HL-60 (cell line): ENCODE data around the gene TRA2B.
A peak's percentile ranks its signal among the peaks of the same experiment; 100 is the strongest.

ENCODE experiments used
- CTCF ChIP-seq: IDR thresholded peaks from one replicate; pipeline ENCODE4 v1.5.1; 2011; ENCODE audit warnings: low read length, control low read depth, inconsistent platforms; ENCODE audit not compliant: insufficient read depth
- POLR2AphosphoS5 ChIP-seq: IDR thresholded peaks from 2 replicates; pipeline ENCODE4 v1.6.1; 2012; ENCODE audit warnings: low read depth
- REST ChIP-seq: IDR thresholded peaks from 2 replicates; pipeline ENCODE4 v1.6.1; 2012; ENCODE audit warnings: low read depth; ENCODE audit not compliant: insufficient replicate concordance
- SPI1 ChIP-seq: IDR thresholded peaks from 2 replicates; pipeline ENCODE4 v1.6.1; 2012; ENCODE audit warnings: low read depth, mild to moderate bottlenecking, borderline replicate concordance

GRCh38 chr3:185925353-185925752 lies 12.5 kb downstream of the TRA2B start:
- TF ChIP-seq REST (no peak), CTCF (no peak), POLR2AphosphoS5 (peak; percentile 17; the same call in 1 of the 2 replicates), SPI1 (no peak)
